Smooth muscle cell (in vitro differentiated cells): Measurements from ENCODE around the gene SBNO1. TPM values are rescaled to one million over a fixed set of nuclear protein-coding genes. Genes with fewer than 3 reads are reported as not detected.

ENCODE experiments used
- DNase-seq: peaks from one replicate; lab custom pipeline; 2025; ENCODE audit not compliant: unreplicated experiment; lab: John Stamatoyannopoulos, UW
- H2AFZ ChIP-seq: fragments of 200-600 bp; sonication (generic); 2 replicates; pipeline ENCODE4 v1.6.0; 2016; ENCODE audit warnings: antibody characterized with exemption, low read depth, mild to moderate bottlenecking
- H3F3A ChIP-seq: fragments of 200-600 bp; sonication (generic); 2 replicates; pipeline ENCODE4 v1.6.0; 2017; ENCODE audit warnings: antibody characterized with exemption, low read depth
- H3K27ac ChIP-seq: fragments of 200-600 bp; sonication (generic); 2 replicates; pipeline ENCODE4 v1.5.1; 2016; ENCODE audit warnings: low read depth, mild to moderate bottlenecking
- H3K27me3 ChIP-seq: fragments of 200-600 bp; sonication (generic); 2 replicates; pipeline ENCODE4 v1.6.1; 2016; ENCODE audit warnings: low read depth, mild to moderate bottlenecking
- H3K36me3 ChIP-seq: fragments of 200-600 bp; sonication (generic); 2 replicates; pipeline ENCODE4 v1.5.1; 2016; ENCODE audit warnings: low read depth
- H3K4me1 ChIP-seq: fragments of 200-600 bp; sonication (generic); 2 replicates; pipeline ENCODE4 v1.5.1; 2016; ENCODE audit warnings: low read depth
- H3K4me2 ChIP-seq: fragments of 200-600 bp; sonication (generic); 2 replicates; pipeline ENCODE4 v1.6.0; 2016; ENCODE audit warnings: mild to moderate bottlenecking
- H3K4me3 ChIP-seq: fragments of 200-600 bp; sonication (generic); 2 replicates; pipeline ENCODE4 v1.5.1; 2016; ENCODE audit warnings: mild to moderate bottlenecking
- H3K79me2 ChIP-seq: fragments of 200-600 bp; sonication (generic); 2 replicates; pipeline ENCODE4 v1.6.0; 2016; ENCODE audit warnings: low read depth, mild to moderate bottlenecking
- H3K9ac ChIP-seq: fragments of 200-600 bp; sonication (generic); 2 replicates; pipeline ENCODE4 v1.6.0; 2016; ENCODE audit warnings: low read depth
- H3K9me3 ChIP-seq: fragments of 200-600 bp; sonication (generic); replicated peaks from 2 replicates; pipeline ENCODE4 v1.5.1; 2016; ENCODE audit warnings: low read depth
- H4K20me1 ChIP-seq: fragments of 200-600 bp; sonication (generic); 2 replicates; pipeline ENCODE4 v1.6.0; 2016; ENCODE audit warnings: low read depth
- CTCF ChIP-seq: fragments of 200-600 bp; sonication (generic); IDR thresholded peaks from 2 replicates; pipeline ENCODE4 v1.5.1; 2017; ENCODE audit warnings: borderline replicate concordance, mild to moderate bottlenecking, antibody characterized with exemption; ENCODE audit not compliant: insufficient read depth, poor library complexity, severe bottlenecking
- WGBS: methylation state at CpG from one replicate; pipeline ENCODE4 v1.1.7; 2016; ENCODE audit warnings: low lambda C conversion rate; 5-methylcytosine and 5-hydroxymethylcytosine counted together
- polyA plus RNA-seq: library from polyadenylated mRNA; unstranded; fragments of >200 nt; fragmentation: Nextera tagmentation; extraction: Ambion mirVana; gene quantifications from 2 replicates; pipeline ENCODE4 v1.2.1, GENCODE V29; 2016
- total RNA-seq: library from RNA; depleted of rRNA; stranded (reverse); fragments of >200 nt; gene quantifications from 2 replicates; pipeline ENCODE4 v1.2.3, GENCODE V29; 2014

Gene SBNO1
- total and polyA plus RNA-seq, 2 experiments from 2014 or later = 14.6 to 24.5 TPM

- Histone ChIP-seq H3K4me2 (no peak overlapping the region), H3K4me3 (no peak overlapping the region), H3K4me1 (no peaks in the 10 kb centered on the region), H4K20me1 (no peaks in the 10 kb centered on the region), H3K36me3 (peaks cover 41% of the 10 kb centered on the region), H3K9ac (no peak overlapping the region), H3K79me2 (no peaks in the 10 kb centered on the region), H2AFZ (no peak overlapping the region), H3K27me3 (no peaks in the 10 kb centered on the region), H3K9me3 (no peaks in the 10 kb centered on the region), H3K27ac (no peak overlapping the region), H3F3A (no peaks in the 10 kb centered on the region)
- no peak for DNase-seq
- TF ChIP-seq CTCF = no peak
- WGBS = 97% methylated on average over 3 of the region's 3 CpGs
Observed at GRCh38 chr12:123306200-123306599, 58.4 kb downstream of the SBNO1 start.

GRCh38 chr12:123305136-123305535 is 59.5 kb downstream of the SBNO1 start:
- no peak for TF ChIP-seq CTCF
- DNase-seq = no peak
- Histone ChIP-seq H2AFZ (no peak overlapping the region), H3K9ac (no peak overlapping the region), H3K79me2 (no peaks in the 10 kb centered on the region), H3K4me3 (no peak overlapping the region), H3K27ac (no peak overlapping the region), H3K4me1 (no peaks in the 10 kb centered on the region), H3F3A (no peaks in the 10 kb centered on the region), H4K20me1 (no peaks in the 10 kb centered on the region), H3K27me3 (no peaks in the 10 kb centered on the region), H3K4me2 (no peak overlapping the region), H3K36me3 (peaks cover 36% of the 10 kb centered on the region), H3K9me3 (no peaks in the 10 kb centered on the region)
- WGBS = 96% methylated on average over 3 of the region's 3 CpGs

- peaks cover 24% of the 10 kb centered on the region for H3K36me3 ChIP-seq
- H3F3A ChIP-seq = no peaks in the 10 kb centered on the region
- H3K4me3 ChIP-seq = no peak overlapping the region
- H3K27me3 ChIP-seq = no peaks in the 10 kb centered on the region
- H3K9ac ChIP-seq = no peak overlapping the region
- H3K79me2 ChIP-seq = no peaks in the 10 kb centered on the region
- no peaks in the 10 kb centered on the region for H3K4me1 ChIP-seq
- no peak for DNase-seq
- 98% methylated on average over 9 of the region's 9 CpGs for WGBS
- no peaks in the 10 kb centered on the region for H3K9me3 ChIP-seq
- no peak overlapping the region for H3K4me2 ChIP-seq
- TF ChIP-seq CTCF = no peak
- H3K27ac ChIP-seq = no peak overlapping the region
- no peaks in the 10 kb centered on the region for H4K20me1 ChIP-seq
- no peak overlapping the region for H2AFZ ChIP-seq
Observed at GRCh38 chr12:123293178-123293760, 71.4 kb downstream of the SBNO1 start.

GRCh38 chr12:123289911-123290310 is 74.7 kb downstream of the SBNO1 start:
- no peak overlapping the region for H3K4me3 ChIP-seq
- no peak for DNase-seq
- H3K79me2 ChIP-seq = no peaks in the 10 kb centered on the region

More at GRCh38 chr12:123289911-123290310, 74.7 kb downstream of the SBNO1 start:
- Histone ChIP-seq H3K4me2 (no peak overlapping the region), H3K27ac (no peak overlapping the region), H3K27me3 (no peaks in the 10 kb centered on the region), H4K20me1 (no peaks in the 10 kb centered on the region), H2AFZ (no peak overlapping the region), H3K4me1 (no peaks in the 10 kb centered on the region), H3K9ac (no peak overlapping the region), H3K36me3 (peaks cover 12% of the 10 kb centered on the region), H3K9me3 (no peaks in the 10 kb centered on the region), H3F3A (no peaks in the 10 kb centered on the region)
- 98% methylated on average over 11 of the region's 11 CpGs for WGBS
- TF ChIP-seq CTCF = no peak
